PC-9 (cell line): Measurements from ENCODE around the gene SAMHD1. TPM values are rescaled to one million over a fixed set of nuclear protein-coding genes. Genes with fewer than 3 reads are reported as not detected.

Experiments
- BruUV-seq: library from RNA; stranded (reverse); fragments of 400-500 nt; replicated peaks from 2 replicates; lab custom pipeline; 2021; lab: Mats Ljungman, UMichigan
- CTCF ChIA-PET: fragments of 300-600 bp; sonication (Branson Sonifier 250); formaldehyde crosslinking; loops from one replicate; lab custom pipeline; 2022; ENCODE audit warnings: antibody characterized with exemption; lab: Charles Lee
- POLR2A ChIA-PET: fragments of 300-600 bp; sonication (Branson Sonifier 250); formaldehyde crosslinking; loops from one replicate; lab custom pipeline; 2022; ENCODE audit warnings: antibody characterized with exemption; ENCODE audit not compliant: unreplicated experiment; lab: Charles Lee
- DNase-seq, 2 experiments: peaks; one replicate each; pipeline versions ENCODE4 v3.0.0 to v3.0.0-alpha.2; 2015 to 2022; ENCODE audit warnings: mixed read lengths in 1 of 2
- H2AFZ ChIP-seq: fragments of 200-600 bp; sonication (generic); 2 replicates; pipeline ENCODE4 v1.8.1; 2017; ENCODE audit warnings: antibody characterized with exemption
- H3F3A ChIP-seq: fragments of 200-600 bp; sonication (generic); 2 replicates; pipeline ENCODE4 v1.8.1; 2017; ENCODE audit warnings: antibody characterized with exemption, mild to moderate bottlenecking, low read depth; ENCODE audit not compliant: insufficient read depth
- H3K27ac ChIP-seq: fragments of 200-600 bp; sonication (generic); 2 replicates; pipeline ENCODE4 v1.6.1; 2016; ENCODE audit warnings: mixed run types
- H3K27me3 ChIP-seq: fragments of 200-600 bp; sonication (generic); 2 replicates; pipeline ENCODE4 v1.6.1; 2016; ENCODE audit warnings: low read depth, mixed run types; ENCODE audit not compliant: insufficient read depth
- H3K36me3 ChIP-seq: fragments of 200-600 bp; sonication (generic); 2 replicates; pipeline ENCODE4 v1.6.1; 2016; ENCODE audit warnings: low read depth, mixed run types
- H3K4me1 ChIP-seq: fragments of 200-600 bp; sonication (generic); replicated peaks from 2 replicates; pipeline ENCODE4 v1.6.1; 2016; ENCODE audit warnings: mixed run types; ENCODE audit not compliant: insufficient read depth
- H3K4me2 ChIP-seq: fragments of 200-600 bp; sonication (generic); 2 replicates; pipeline ENCODE4 v1.6.1; 2017; ENCODE audit warnings: mixed run types
- H3K4me3 ChIP-seq: fragments of 200-600 bp; sonication (generic); 2 replicates; pipeline ENCODE4 v1.6.1; 2016; ENCODE audit warnings: mixed run types
- H3K79me2 ChIP-seq: fragments of 200-600 bp; sonication (generic); 2 replicates; pipeline ENCODE4 v1.6.1; 2017; ENCODE audit warnings: low read depth, mixed run types
- H3K9me2 ChIP-seq: fragments of 200-600 bp; sonication (generic); 2 replicates; pipeline ENCODE4 v1.8.1; 2017; ENCODE audit warnings: mild to moderate bottlenecking; ENCODE audit not compliant: insufficient read depth
- H3K9me3 ChIP-seq: fragments of 200-600 bp; sonication (generic); 2 replicates; pipeline ENCODE4 v1.8.1; 2016; ENCODE audit warnings: low read depth; ENCODE audit not compliant: insufficient read depth
- H4K20me1 ChIP-seq: fragments of 200-600 bp; sonication (generic); 2 replicates; pipeline ENCODE4 v1.8.1; 2017; ENCODE audit not compliant: insufficient read depth
- EZH2 ChIP-seq: fragments of 200-600 bp; sonication (generic); IDR thresholded peaks from 2 replicates; pipeline ENCODE4 v1.8.0; 2017; ENCODE audit warnings: antibody characterized with exemption, low read depth
- intact Hi-C: fragments of 100-400 bp; cut with micrococcal nuclease; formaldehyde crosslinking; loops from one replicate; pipeline ENCODE4 v1.10.0; 2022; ENCODE audit not compliant: unreplicated experiment
- total RNA-seq: library from RNA; stranded (reverse); gene quantifications from 2 replicates; pipeline ENCODE4 v1.2.3, GENCODE V29; 2021
- TF ChIP-seq, protein P1 (sequence below): fragments of 200-600 bp; sonication (generic); conservative IDR thresholded peaks from 2 replicates; pipeline ENCODE4 v1.6.1; 2017; ENCODE audit warnings: mixed run types, antibody characterized with exemption, mild to moderate bottlenecking, moderate library complexity

SAMHD1 gene
- total RNA-seq, 1 experiment from 2014 or later: 21.2 TPM

GRCh38 chr20:36975099-36975818, 23.8 kb upstream of the SAMHD1 start:
- Histone ChIP-seq H2AFZ (no peak overlapping the region), H4K20me1 (no peaks in the 10 kb centered on the region), H3K79me2 (no peaks in the 10 kb centered on the region), H3K4me1 (no peaks in the 10 kb centered on the region), H3K4me2 (no peak overlapping the region), H3K27me3 (no peaks in the 10 kb centered on the region), H3K4me3 (no peak overlapping the region), H3K36me3 (no peaks in the 10 kb centered on the region), H3K9me2 (no peaks in the 10 kb centered on the region), H3K9me3 (no peaks in the 10 kb centered on the region), H3F3A (no peaks in the 10 kb centered on the region), H3K27ac (no peak overlapping the region)
- DNase-seq: no peak
- POLR2A ChIA-PET: no interaction called here
- no TSS peak for BruUV-seq
- intact Hi-C loops: no loop called here
- CTCF ChIA-PET: interaction anchor here (0.5 kb wide), 1 partner anchor 16 kb away, joined by 5 read pairs; no protein-coding TSS in a partner anchor
- no peak for TF ChIP-seq EZH2
- TF ChIP-seq, protein P1, sequence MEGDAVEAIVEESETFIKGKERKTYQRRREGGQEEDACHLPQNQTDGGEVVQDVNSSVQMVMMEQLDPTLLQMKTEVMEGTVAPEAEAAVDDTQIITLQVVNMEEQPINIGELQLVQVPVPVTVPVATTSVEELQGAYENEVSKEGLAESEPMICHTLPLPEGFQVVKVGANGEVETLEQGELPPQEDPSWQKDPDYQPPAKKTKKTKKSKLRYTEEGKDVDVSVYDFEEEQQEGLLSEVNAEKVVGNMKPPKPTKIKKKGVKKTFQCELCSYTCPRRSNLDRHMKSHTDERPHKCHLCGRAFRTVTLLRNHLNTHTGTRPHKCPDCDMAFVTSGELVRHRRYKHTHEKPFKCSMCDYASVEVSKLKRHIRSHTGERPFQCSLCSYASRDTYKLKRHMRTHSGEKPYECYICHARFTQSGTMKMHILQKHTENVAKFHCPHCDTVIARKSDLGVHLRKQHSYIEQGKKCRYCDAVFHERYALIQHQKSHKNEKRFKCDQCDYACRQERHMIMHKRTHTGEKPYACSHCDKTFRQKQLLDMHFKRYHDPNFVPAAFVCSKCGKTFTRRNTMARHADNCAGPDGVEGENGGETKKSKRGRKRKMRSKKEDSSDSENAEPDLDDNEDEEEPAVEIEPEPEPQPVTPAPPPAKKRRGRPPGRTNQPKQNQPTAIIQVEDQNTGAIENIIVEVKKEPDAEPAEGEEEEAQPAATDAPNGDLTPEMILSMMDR: no peak

DNA sequence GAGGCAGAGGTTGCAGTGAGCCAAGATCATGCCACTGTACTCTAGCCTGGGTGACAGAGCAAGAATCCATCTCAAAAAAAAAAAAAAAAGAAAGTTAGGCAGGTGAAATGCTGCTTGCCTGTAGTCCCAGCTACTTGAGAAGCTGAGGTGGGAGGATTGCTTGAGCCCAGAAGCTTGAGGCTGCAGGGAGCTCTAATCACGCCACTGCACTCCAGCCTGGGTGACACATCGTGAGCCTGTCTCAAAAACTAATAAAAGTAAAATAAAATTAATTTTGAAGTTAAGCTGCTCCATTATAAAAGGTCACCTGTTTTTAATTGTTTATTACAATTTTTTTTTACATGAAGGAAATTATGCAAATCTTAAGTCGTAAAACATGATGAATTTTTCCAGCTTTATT, 23.2 kb upstream of the SAMHD1 start:
- no peaks in the 10 kb centered on the region for H4K20me1 ChIP-seq
- POLR2A ChIA-PET: no interaction called here
- no peaks in the 10 kb centered on the region for H3K27me3 ChIP-seq
- H3K9me3 ChIP-seq: no peaks in the 10 kb centered on the region
- H3K36me3 ChIP-seq: no peaks in the 10 kb centered on the region
- no peak overlapping the region for H2AFZ ChIP-seq
- TF ChIP-seq, protein P1: no peak
- TF ChIP-seq EZH2: no peak
- no peaks in the 10 kb centered on the region for H3K79me2 ChIP-seq
- H3F3A ChIP-seq: no peaks in the 10 kb centered on the region
- no peaks in the 10 kb centered on the region for H3K9me2 ChIP-seq
- BruUV-seq: no TSS peak
- DNase-seq: no peak
- no peaks in the 10 kb centered on the region for H3K4me1 ChIP-seq
- no peak overlapping the region for H3K4me2 ChIP-seq
- intact Hi-C loops: no loop called here
- H3K4me3 ChIP-seq: no peak overlapping the region
- CTCF ChIA-PET: no interaction called here
- H3K27ac ChIP-seq: no peak overlapping the region

DNA sequence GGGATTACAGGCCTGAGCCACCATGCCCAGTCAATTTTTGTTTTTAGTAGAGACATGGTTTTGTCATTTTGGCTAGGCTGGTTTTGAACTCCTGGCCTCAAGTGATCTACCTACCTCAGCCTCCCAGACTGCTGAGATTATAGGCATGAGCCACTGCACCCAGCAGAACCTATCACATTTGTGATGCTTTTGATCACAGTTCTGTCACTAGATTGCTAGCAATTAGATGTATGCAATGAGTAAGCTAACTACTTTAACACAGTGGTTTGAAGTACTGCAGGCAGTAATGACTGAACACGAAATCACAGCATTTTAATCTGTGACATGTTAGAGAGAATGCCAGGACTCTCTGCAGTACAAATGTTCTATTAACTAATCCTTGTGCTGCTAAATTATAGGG, 19.6 kb upstream of the SAMHD1 start:
- DNase-seq: no peak
- no TSS peak for BruUV-seq
- no peak overlapping the region for H3K27ac ChIP-seq
- CTCF ChIA-PET: no interaction called here
- no peaks in the 10 kb centered on the region for H3K27me3 ChIP-seq
- TF ChIP-seq, protein P1: no peak
- no peak for TF ChIP-seq EZH2
- H3K4me3 ChIP-seq: no peak overlapping the region
- H3K4me2 ChIP-seq: no peak overlapping the region
- H2AFZ ChIP-seq: no peak overlapping the region
- H3K9me3 ChIP-seq: no peaks in the 10 kb centered on the region
- POLR2A ChIA-PET: no interaction called here
- H4K20me1 ChIP-seq: no peaks in the 10 kb centered on the region
- intact Hi-C loops: no loop called here
- no peaks in the 10 kb centered on the region for H3K36me3 ChIP-seq
- no peaks in the 10 kb centered on the region for H3K9me2 ChIP-seq
- no peaks in the 10 kb centered on the region for H3F3A ChIP-seq
- H3K79me2 ChIP-seq: no peaks in the 10 kb centered on the region
- H3K4me1 ChIP-seq: no peaks in the 10 kb centered on the region
